ENCODE measurements around the gene SPOCK1.

SPOCK1 gene

DNA sequence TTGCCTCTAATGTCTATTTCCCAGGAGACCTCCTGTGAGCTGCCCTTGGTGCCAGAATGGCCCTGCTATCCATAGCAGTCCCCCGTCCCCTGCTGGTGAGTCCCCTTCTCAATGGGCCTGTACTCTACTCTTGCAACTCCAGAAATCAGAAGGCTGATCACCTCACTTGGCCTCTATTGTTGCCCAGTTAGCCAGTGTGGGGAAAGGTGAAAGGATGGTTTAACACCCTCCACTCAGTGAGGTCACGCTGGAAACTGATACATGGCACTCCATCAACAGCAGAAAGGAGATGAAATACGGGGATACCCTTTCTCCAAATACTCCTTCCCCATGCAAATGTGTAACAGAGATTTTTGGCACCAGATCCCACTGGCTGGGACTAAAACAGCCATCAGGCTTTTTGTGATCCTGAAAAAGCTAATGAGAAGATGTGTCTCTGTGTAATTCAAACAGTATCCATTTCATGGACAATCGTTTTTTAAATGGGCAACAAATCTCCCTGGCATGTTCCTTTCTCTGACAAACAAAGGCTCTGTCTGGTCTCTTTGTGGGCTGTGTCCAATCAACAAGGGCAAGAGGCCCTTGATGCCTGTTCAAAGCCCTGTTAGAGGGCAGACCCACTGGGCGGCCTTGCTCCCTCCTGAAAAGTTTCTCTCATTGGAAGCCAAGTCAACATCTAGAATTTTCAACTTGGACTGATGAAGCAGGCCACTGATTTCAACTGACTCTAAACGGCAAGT, 343.7 kb downstream of the SPOCK1 start:
- ChIA-PET POLR2A (no interaction called here), CTCF (no interaction called here)
- TF ChIP-seq, protein P1, sequence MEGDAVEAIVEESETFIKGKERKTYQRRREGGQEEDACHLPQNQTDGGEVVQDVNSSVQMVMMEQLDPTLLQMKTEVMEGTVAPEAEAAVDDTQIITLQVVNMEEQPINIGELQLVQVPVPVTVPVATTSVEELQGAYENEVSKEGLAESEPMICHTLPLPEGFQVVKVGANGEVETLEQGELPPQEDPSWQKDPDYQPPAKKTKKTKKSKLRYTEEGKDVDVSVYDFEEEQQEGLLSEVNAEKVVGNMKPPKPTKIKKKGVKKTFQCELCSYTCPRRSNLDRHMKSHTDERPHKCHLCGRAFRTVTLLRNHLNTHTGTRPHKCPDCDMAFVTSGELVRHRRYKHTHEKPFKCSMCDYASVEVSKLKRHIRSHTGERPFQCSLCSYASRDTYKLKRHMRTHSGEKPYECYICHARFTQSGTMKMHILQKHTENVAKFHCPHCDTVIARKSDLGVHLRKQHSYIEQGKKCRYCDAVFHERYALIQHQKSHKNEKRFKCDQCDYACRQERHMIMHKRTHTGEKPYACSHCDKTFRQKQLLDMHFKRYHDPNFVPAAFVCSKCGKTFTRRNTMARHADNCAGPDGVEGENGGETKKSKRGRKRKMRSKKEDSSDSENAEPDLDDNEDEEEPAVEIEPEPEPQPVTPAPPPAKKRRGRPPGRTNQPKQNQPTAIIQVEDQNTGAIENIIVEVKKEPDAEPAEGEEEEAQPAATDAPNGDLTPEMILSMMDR (IDR thresholded peaks at IDR 0.05; ENCODE audit: control extremely low read depth, extremely low read depth, low read depth, missing control alignments) = no peak
- no peak for DNase-seq (ENCODE audit: extremely low spot score)

DNA sequence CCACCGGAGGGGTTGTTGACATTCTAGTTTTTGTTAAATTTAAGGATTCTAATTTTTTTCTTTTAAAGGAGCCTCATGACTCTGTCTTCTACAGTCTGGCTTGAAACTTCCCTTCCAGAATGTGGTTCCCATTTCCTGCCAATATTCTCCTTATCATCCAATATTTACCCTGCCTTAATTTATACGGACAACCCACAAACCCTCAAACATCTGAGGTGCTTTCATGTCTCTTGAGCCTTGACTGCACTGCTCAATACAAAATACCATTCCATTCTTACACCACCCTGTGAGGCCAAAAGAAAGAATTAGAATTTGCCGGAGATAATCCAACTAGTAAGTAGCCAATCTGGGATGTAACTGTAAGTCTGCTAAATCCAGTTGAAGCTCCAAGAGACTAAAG, 346.5 kb downstream of the SPOCK1 start:
- no peak for DNase-seq (ENCODE audit: extremely low spot score)
- ChIA-PET CTCF (no interaction called here), POLR2A (no interaction called here)
- TF ChIP-seq, protein P1 (IDR thresholded peaks at IDR 0.05; ENCODE audit: control extremely low read depth, extremely low read depth, low read depth, missing control alignments) = no peak

DNA sequence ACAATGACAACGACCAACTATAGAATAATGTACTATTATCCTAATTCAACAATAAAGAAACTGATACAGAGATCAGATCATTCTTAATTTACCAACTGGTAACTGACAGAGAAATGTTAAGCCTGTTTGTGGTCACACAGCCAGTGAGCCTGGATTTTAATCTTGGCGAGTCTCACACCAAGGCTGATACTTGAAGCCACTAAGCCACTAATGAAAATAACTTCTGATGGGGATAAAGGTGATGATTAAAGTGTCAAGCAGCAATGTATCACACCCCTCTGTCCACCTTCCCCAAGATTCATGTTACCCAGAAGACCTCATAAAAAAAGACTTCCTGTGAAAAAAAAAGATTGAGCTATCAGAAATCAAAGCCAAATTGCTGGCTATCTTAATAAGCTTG, 350.5 kb downstream of the SPOCK1 start:
- DNase-seq (ENCODE audit: extremely low spot score) = no peak
- TF ChIP-seq, protein P1 (IDR thresholded peaks at IDR 0.05; ENCODE audit: control extremely low read depth, extremely low read depth, low read depth, missing control alignments) = no peak
- POLR2A ChIA-PET = no interaction called here
- CTCF ChIA-PET = no interaction called here

DNA sequence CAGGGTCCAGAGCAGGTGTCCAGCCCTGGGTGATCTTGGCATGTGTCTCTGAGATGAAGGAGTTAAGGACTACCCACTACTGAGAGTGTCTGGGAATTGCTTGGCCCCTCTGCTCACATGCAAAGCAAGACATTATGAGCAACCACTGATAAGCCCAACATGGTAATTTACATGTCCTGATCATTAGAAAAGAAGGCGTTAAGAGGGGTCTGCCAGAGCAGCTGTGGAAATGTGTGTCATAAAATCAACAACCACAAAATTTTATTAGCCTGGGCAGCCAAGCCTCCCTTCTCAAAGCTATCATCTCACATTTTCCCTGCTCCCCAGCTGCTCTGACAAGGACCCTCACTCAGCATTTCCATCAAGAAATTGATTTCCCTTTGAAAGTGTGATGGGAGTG, 351.0 kb downstream of the SPOCK1 start:
- TF ChIP-seq, protein P1 (IDR thresholded peaks at IDR 0.05; ENCODE audit: control extremely low read depth, extremely low read depth, low read depth, missing control alignments) = no peak
- ChIA-PET CTCF (no interaction called here), POLR2A (no interaction called here)
- no peak for DNase-seq (ENCODE audit: extremely low spot score)

DNA sequence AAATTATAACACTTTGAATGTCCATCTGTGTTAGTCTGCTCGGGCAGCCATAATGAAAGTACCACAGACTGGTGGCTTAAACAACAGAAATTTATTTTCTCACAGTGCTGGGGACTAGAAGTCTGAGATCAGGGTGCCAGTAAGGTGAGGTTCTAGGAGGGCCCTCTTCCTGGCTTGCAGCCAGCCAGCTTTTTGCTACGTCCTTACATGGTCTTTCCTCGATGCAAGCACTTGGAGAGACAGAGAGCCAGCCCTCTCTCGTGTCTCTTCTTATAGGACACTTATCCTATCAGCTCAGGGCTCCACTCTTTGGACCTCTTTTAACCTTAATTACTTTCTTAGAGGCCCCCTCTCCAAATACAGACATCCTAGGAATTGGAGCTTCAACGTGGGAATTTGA, 351.8 kb downstream of the SPOCK1 start:
- TF ChIP-seq, protein P1 (IDR thresholded peaks at IDR 0.05; ENCODE audit: control extremely low read depth, extremely low read depth, low read depth, missing control alignments) = no peak
- CTCF ChIA-PET = no interaction called here
- POLR2A ChIA-PET = no interaction called here
- DNase-seq (ENCODE audit: extremely low spot score) = no peak

DNA sequence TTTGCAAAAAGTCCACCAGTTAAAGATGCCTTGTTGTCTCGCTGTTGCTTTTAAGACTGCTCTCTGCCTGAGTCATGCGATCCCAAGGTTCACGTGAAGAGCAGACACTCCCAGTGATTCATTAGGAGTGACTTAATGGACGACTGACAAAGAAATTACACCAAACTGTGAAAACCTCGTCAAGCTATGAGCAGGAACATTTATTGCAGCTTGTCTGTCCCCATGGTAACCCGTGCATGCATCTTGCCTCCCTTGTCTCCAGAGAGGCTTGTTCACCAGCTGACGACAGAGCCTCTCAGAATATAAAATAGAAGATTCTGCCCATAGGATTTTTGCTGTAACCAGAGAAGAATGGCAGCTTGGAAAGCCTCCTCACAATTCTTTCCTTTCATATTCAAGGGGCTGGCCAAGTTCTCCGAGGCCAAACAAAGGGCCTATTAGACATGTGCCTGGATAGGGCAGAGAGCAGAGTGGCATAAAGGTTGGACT, 352.7 kb downstream of the SPOCK1 start:
- TF ChIP-seq, protein P1 (IDR thresholded peaks at IDR 0.05; ENCODE audit: control extremely low read depth, extremely low read depth, low read depth, missing control alignments) = no peak
- CTCF ChIA-PET = no interaction called here
- DNase-seq (ENCODE audit: extremely low spot score) = no peak
- POLR2A ChIA-PET = no interaction called here

Data from GM10248 (cell line).